RKO (cell line): ENCODE measurements around the gene IQCB1.
"Not testable (repeated sequence)": the region's sequence is repeated elsewhere in the genome, so short reads cannot be mapped to it uniquely, and the experiment has no call there.

Source experiments
- DNase-seq: peaks from one replicate; pipeline ENCODE4 v3.0.0-alpha.2; 2016; ENCODE audit warnings: low spot score

IQCB1 gene

GRCh38 chr3:121747976-121748375 lies 86.9 kb downstream of the IQCB1 start:
- DNase-seq, result peak; percentile 21

GRCh38 chr3:121743106-121743505 lies 91.8 kb downstream of the IQCB1 start:
- not testable (repeated sequence) for DNase-seq

DNA sequence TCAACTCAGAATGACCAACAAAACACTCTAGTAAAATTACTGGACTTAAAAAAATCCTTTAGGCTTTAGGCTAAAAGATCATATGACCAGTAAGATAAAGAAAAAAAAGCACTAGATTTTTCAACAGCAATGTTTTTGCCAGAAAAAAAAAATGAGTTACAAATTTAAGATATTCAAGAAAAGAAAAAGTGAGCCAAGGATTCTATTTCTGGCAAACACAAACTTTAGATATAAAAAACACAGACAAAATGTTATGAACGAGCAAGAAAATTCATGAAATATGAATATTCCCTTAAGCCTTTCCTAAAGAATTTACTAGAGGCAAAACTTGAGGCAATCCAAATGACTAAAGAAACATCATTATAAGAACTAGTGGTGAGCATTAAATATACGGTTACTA lies 94.0 kb downstream of the IQCB1 start:
- DNase-seq, result no peak

DNA sequence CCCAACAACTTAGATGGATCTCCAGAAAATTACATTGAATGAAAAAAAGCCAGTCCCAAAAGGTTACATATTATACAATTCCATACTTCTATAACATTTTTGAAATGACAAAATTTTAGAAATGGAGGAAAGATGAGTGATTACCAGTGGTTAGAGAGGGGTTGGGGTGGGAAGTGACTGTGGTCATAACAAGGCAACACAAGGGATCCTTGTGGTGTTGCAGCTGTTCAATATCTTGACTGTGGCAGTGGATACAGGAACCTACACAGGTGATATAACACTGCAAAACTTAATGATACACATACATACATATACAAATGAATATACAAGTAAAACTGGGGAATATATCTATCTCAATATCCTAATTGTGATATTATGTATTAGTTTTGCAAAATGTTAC lies 95.0 kb downstream of the IQCB1 start:
- DNase-seq, result no peak

GRCh38 chr3:121737644-121738043 lies 97.2 kb downstream of the IQCB1 start:
- DNase-seq, result no peak

- no peak for DNase-seq
Measured at GRCh38 chr3:121736112-121736511, 98.7 kb downstream of the IQCB1 start.

GRCh38 chr3:121735047-121735696 lies 99.7 kb downstream of the IQCB1 start:
- DNase-seq, result no peak

- no peak for DNase-seq
Measured at GRCh38 chr3:121730940-121731687, 103.7 kb downstream of the IQCB1 start.

GRCh38 chr3:121724130-121724529 lies 110.7 kb downstream of the IQCB1 start:
- no peak for DNase-seq

GRCh38 chr3:121723485-121723884 lies 111.4 kb downstream of the IQCB1 start:
- DNase-seq, result no peak

GRCh38 chr3:121722411-121722810 lies 112.4 kb downstream of the IQCB1 start:
- no peak for DNase-seq

GRCh38 chr3:121720163-121720562 lies 114.7 kb downstream of the IQCB1 start:
- DNase-seq, result no peak
